ENCODE data around the gene XPR1.

- TF ChIP-seq POLR2A (IDR thresholded peaks at IDR 0.05) (no peak), CTCF (IDR thresholded peaks at IDR 0.05) (no peak)
Observed at GRCh38 chr1:180745098-180745497, 113.3 kb downstream of the XPR1 start.
